ENCODE measurements around the gene NPPB.

Gene NPPB

DNA sequence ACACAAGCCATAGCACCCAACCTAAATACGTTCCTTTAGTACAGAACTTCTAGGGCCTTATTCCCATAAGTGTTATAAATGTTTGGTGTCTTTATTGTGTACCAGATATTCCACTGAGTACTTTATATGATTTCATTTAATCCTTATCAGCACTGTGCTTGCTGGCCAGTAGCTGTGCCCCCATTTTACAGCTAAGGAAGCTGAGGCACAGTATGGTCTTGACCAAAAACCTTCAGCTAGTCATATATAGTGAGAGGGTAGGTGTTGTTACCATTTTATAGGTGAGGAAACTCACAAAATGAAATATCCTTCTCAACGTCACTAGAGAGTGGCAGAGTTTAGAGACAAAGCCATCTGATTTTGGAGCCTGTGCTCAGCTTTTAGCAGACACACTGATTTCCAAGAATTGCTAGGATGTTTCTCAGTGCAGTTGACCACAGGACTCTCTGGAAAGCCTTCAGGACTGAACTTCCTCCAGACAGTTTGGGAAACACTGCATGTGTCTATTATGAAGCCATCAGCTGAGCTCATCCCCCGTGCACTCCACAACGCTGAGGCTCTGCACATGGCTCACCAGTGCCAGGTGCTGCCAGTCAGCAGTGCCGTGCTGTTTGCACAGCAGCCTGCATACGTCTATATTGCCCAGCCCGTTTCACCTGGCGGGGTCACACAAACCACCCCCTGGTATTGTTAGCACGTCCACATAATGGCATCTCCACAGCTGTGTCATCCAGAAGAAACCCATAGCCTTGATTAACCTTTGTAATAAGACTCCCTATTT, 26.6 kb downstream of the NPPB start:
- no peak for DNase-seq

DNA sequence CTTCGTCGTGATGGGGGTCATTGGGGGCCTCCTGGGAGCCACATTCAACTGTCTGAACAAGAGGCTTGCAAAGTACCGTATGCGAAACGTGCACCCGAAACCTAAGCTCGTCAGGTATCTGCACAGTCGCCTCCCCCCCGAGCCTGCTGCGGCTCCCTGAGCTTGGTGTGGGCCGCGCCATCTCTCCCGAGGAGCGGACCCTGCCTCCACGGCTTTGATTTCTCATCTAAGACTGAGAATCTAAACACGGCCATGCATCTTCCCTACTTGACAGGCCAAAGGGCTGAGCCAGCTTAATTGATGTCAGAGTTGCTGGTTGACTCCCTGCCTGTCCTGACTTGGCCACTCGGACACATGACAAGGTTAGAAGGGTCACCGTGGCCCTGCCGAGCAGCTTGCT, 30.2 kb downstream of the NPPB start:
- DNase-seq, result no peak

- no peak for DNase-seq
Observed at GRCh38 chr1:11826946-11827345, 31.8 kb downstream of the NPPB start.

DNA sequence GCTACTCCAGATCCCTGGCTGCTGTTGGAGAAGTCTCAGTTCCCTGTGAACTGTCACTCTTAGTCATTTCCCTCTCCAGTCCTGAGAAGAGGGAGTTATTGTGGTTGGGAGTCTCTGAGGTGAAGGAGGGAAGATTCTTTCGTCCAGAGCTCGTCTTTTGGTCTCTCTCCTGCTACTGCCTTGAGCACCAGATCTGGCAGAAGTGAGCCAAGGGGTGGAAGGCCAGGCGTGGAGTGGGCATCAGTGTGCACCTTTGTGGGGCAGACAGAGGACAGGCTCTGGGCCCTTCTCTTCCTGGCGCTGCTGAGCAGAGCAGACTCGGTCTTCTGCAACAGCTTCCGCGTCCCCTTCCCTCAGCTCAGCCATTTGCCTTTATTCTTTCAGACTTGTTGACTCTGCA, 33.6 kb downstream of the NPPB start:
- no peak for DNase-seq

DNA sequence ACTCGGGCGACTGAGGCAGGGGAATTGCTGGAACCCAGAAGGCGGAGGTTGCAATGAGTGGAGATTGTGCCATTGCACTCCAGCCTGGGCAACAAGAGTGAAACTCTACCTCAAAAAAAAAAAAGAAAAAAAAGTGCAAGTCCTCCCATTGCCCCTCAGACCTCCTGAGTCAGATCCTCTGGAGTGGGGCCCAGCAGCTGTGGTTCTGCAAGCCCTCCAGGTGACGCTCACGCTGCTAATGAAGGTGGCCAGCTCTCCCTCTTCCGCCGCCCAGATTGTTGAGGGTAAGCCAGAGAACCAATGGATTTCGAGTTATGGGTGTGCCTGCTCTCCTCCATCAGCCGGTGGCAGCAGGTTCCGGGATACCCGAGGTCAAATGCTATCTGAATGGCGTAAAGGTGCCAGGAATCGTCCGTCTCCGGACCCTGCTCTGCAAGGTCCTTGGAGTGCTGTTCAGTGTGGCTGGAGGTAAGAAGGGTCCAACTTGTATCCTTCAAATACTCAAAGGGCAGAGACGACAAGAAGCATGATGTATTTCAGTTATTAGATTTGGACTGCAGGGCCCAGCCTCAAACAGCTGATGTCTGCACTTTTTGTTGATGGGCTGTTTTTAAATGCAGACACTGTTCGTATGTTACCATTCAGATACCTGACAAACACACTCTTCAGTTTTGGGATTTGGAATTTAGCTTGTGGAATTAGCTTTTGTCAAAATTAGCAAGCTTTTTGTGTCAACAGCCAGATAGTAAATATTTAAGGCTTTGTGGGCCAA, 35.2 kb downstream of the NPPB start:
- no peak for DNase-seq

DNA sequence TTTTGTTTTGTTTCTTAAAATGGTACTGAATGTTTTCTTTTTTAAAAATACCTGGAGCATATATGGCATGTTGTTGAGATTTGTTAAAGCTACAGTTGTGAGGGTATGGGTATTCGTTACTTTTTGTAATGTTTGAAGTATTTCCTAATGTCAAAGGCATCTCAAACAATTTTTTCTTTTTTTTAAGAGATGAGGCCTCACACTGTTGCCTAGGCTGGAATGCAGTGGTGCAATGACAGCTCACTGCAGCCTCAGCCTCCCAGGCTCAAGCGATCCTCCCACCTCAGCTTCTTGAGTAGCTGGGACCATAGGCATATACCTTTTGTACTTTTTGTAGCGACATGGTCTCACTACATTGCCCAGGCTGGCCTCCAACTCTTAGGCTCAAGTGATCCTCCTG, 36.7 kb downstream of the NPPB start:
- no peak for DNase-seq

GRCh38 chr1:11817192-11817591, 41.6 kb downstream of the NPPB start:
- no peak for DNase-seq

GRCh38 chr1:11813021-11813420, 45.7 kb downstream of the NPPB start:
- no peak for DNase-seq

Measured in effector CD4-positive, alpha-beta T cell (primary cell).